ENCODE measurements around the gene MAB21L3.

DNA sequence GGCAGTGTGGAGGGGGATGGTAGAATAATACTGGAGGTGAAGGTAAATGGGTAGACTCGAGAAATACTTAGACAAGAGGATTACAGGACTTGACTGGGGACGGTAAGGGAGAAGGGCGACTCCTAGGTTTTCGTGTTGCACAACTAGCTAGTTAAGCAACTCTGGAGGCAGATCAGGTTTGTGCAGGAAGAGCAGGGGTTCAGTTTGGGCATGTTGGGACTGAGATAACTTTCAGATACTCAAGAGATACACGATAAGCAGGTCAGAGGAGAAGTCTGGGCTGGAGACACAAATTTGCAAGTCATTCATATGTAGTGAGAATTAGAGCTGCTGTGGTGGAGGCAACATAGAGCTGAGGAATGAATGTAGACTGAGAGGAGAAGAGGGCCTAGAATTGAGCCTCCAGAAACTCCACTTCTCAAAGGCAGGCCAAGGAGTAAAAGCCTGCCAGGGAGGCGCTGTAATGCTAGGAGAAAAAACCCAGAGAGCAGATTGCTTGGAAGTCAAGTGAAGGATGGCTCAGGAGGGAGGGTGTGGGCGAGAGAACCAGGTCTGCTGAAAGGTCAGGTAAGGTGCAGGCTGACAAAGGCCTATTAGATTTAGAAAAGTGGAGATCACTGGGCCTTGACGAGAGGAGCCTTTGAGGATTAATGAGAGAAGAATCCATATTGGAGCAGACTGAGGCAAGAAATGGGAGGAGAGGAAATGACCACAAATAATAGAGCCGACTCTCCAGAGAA, 20.8 kb downstream of the MAB21L3 start:
- TF ChIP-seq, protein P1, sequence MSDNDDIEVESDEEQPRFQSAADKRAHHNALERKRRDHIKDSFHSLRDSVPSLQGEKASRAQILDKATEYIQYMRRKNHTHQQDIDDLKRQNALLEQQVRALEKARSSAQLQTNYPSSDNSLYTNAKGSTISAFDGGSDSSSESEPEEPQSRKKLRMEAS (IDR thresholded peaks at IDR 0.05; ENCODE audit: insufficient read depth, insufficient read length), result no peak
- TF ChIP-seq, protein P2, sequence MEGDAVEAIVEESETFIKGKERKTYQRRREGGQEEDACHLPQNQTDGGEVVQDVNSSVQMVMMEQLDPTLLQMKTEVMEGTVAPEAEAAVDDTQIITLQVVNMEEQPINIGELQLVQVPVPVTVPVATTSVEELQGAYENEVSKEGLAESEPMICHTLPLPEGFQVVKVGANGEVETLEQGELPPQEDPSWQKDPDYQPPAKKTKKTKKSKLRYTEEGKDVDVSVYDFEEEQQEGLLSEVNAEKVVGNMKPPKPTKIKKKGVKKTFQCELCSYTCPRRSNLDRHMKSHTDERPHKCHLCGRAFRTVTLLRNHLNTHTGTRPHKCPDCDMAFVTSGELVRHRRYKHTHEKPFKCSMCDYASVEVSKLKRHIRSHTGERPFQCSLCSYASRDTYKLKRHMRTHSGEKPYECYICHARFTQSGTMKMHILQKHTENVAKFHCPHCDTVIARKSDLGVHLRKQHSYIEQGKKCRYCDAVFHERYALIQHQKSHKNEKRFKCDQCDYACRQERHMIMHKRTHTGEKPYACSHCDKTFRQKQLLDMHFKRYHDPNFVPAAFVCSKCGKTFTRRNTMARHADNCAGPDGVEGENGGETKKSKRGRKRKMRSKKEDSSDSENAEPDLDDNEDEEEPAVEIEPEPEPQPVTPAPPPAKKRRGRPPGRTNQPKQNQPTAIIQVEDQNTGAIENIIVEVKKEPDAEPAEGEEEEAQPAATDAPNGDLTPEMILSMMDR (IDR thresholded peaks at IDR 0.05; ENCODE audit: extremely low read depth in 1 of 2, insufficient read depth in 1 of 2, low read depth in 1 of 2, low read length in 2 of 2), result no peak
- TF ChIP-seq POLR2A (IDR thresholded peaks at IDR 0.05; ENCODE audit: low read depth, low read length), result no peak

All from endothelial cell of umbilical vein (primary cell).